HepG2 (cell line): ENCODE measurements around the gene RPS6KA2. TPM values are rescaled to one million over a fixed set of nuclear protein-coding genes. Genes with fewer than 3 reads are reported as not detected.

Experiments used
- ATAC-seq: fragments of 200-7000 bp; cut with Tn5 transposase; 3 replicates; pipeline ENCODE4 v1.9.1; 2020; ENCODE audit warnings: mild to moderate bottlenecking, moderate library complexity
- BruUV-seq: library from RNA; stranded (reverse); fragments of 400-500 nt; replicated peaks from 2 replicates; lab custom pipeline; 2021; lab: Mats Ljungman, UMichigan
- CTCF ChIA-PET: fragments of 300-600 bp; formaldehyde crosslinking; extraction: SDS; loops from one replicate; lab custom pipeline; 2021; ENCODE audit warnings: low total read pairs, inconsistent platforms, low intra/inter-chr PET ratio; lab: Yijun Ruan, JAX
- POLR2A ChIA-PET: fragments of 350-600 bp; sonication (Branson Sonifier 250); formaldehyde crosslinking; loops from one replicate; lab custom pipeline; 2020; ENCODE audit warnings: antibody characterized with exemption, inconsistent platforms; lab: Yijun Ruan, JAX
- DNase-seq: peaks from one replicate; pipeline ENCODE4 v3.0.0-alpha.2; 2015; ENCODE audit warnings: low spot score
- FAIRE-seq: peaks from 3 replicates; lab custom pipeline; 2011; peaks lifted over from hg19 to GRCh38; lab: Jason Lieb, UNC
- H2AFZ ChIP-seq: one replicate; pipeline ENCODE4 v1.6.1; 2011; ENCODE audit warnings: low read length, inconsistent platforms
- H3K27ac ChIP-seq: fragments of 300-600 bp; 3 replicates; pipeline ENCODE4 v1.8.0; 2011; ENCODE audit warnings: mixed run types, mild to moderate bottlenecking, mixed read lengths, low read length, inconsistent platforms; ENCODE audit not compliant: insufficient read depth; ENCODE audit errors: extremely low read length
- H3K27me3 ChIP-seq, 2 experiments: fragments of 200-600 bp in 1 of 2; 2 replicates in 1 of 2; 3 replicates in 1 of 2; pipeline versions ENCODE4 v1.6.0 to v1.8.0; 2011; ENCODE audit warnings: low read length in 2 of 2, mild to moderate bottlenecking in 2 of 2, moderate library complexity in 2 of 2, inconsistent platforms in 1 of 2; ENCODE audit not compliant: insufficient read depth in 2 of 2, control insufficient read depth in 1 of 2
- H3K36me3 ChIP-seq, 2 experiments: fragments of 200-600 bp in 1 of 2; replicated peaks in 1 of 2; 2 replicates in 1 of 2; 3 replicates in 1 of 2; pipeline versions ENCODE4 v1.5.1 to v1.8.0; 2011; ENCODE audit warnings: low read length in 2 of 2, inconsistent platforms in 1 of 2; ENCODE audit not compliant: insufficient read depth in 2 of 2, control insufficient read depth in 1 of 2
- H3K4me1 ChIP-seq: 2 replicates; pipeline ENCODE4 v1.5.1; 2012; ENCODE audit warnings: low read length, inconsistent platforms; ENCODE audit not compliant: insufficient read depth
- H3K4me2 ChIP-seq: 2 replicates; pipeline ENCODE4 v1.6.0; 2011; ENCODE audit warnings: low read depth, low read length, inconsistent platforms
- H3K4me3 ChIP-seq, 3 experiments: fragments of 200-600 bp in 1 of 3; sonication (generic), shearing (Covaris generic) in 1 of 3; replicated peaks in 1 of 3; 2 replicates each; pipeline ENCODE4 v1.5.1; 2011 to 2016; ENCODE audit warnings: low read length in 3 of 3, inconsistent platforms in 2 of 3, low read depth in 2 of 3, mild to moderate bottlenecking in 2 of 3, control low read depth in 1 of 3, mixed read lengths in 1 of 3; ENCODE audit not compliant: insufficient read depth in 1 of 3
- H3K79me2 ChIP-seq: one replicate; pipeline ENCODE4 v1.6.1; 2011; ENCODE audit warnings: low read length, inconsistent platforms; ENCODE audit not compliant: insufficient read depth
- H3K9ac ChIP-seq: 2 replicates; pipeline ENCODE4 v1.6.0; 2011; ENCODE audit warnings: mild to moderate bottlenecking, low read depth, low read length, inconsistent platforms; ENCODE audit not compliant: insufficient read depth
- H3K9me3 ChIP-seq: 2 replicates; pipeline ENCODE4 v1.5.1; 2012; ENCODE audit warnings: mild to moderate bottlenecking, low read length
- H4K20me1 ChIP-seq: 2 replicates; pipeline ENCODE4 v1.6.0; 2011; ENCODE audit warnings: inconsistent platforms, mild to moderate bottlenecking, low read length, moderate library complexity; ENCODE audit not compliant: insufficient read depth
- EP300 ChIP-seq, 3 experiments: sonication (generic) in 1 of 3; formaldehyde crosslinking in 1 of 3; IDR thresholded peaks; 2 replicates each; pipeline versions ENCODE4 v1.5.1 to v1.6.1; 2011 to 2020; ENCODE audit warnings: low read depth in 2 of 3, low read length in 2 of 3, borderline replicate concordance in 1 of 3, improper control_type of control experiment in 1 of 3, mild to moderate bottlenecking in 1 of 3, missing genetic modification reagents in 1 of 3, moderate library complexity in 1 of 3
- HMGA1 ChIP-seq: sonication (generic); formaldehyde crosslinking; conservative IDR thresholded peaks from 2 replicates; pipeline ENCODE4 v1.4.0; 2020; ENCODE audit warnings: missing genetic modification reagents
- NFIC ChIP-seq: IDR thresholded peaks from 2 replicates; pipeline ENCODE4 v1.6.1; 2012; ENCODE audit warnings: mild to moderate bottlenecking, low read length, inconsistent platforms
- RBM22 ChIP-seq: fragments of 200-400 bp; formaldehyde crosslinking; optimal IDR thresholded peaks from 2 replicates; pipeline ENCODE3; 2017; ENCODE audit warnings: mild to moderate bottlenecking, low read length, moderate library complexity
- RORA ChIP-seq: sonication (generic); formaldehyde crosslinking; IDR thresholded peaks from 2 replicates; pipeline ENCODE4 v1.5.0; 2020; ENCODE audit warnings: mild to moderate bottlenecking, missing genetic modification reagents, moderate library complexity
- SKI ChIP-seq: fragments of 450-650 bp; IDR thresholded peaks from one replicate; pipeline ENCODE4 v1.6.1; 2018; ENCODE audit warnings: mild to moderate bottlenecking; ENCODE audit not compliant: partially characterized antibody
- SKIL ChIP-seq: sonication (generic); formaldehyde crosslinking; IDR thresholded peaks from 2 replicates; pipeline ENCODE4 v1.8.0; 2022; ENCODE audit warnings: missing genetic modification reagents, mild to moderate bottlenecking, moderate library complexity, borderline replicate concordance
- TBL1XR1 ChIP-seq: fragments of 150-350 bp; IDR thresholded peaks from 2 replicates; pipeline ENCODE4 v1.6.1; 2014; ENCODE audit warnings: borderline replicate concordance, low read length; ENCODE audit not compliant: partially characterized antibody
- XRCC5 ChIP-seq: fragments of 200-400 bp; formaldehyde crosslinking; optimal IDR thresholded peaks from 2 replicates; pipeline ENCODE3; 2017; ENCODE audit warnings: mild to moderate bottlenecking, low read length
- ZNF234 ChIP-seq: sonication (generic); formaldehyde crosslinking; conservative IDR thresholded peaks from 2 replicates; pipeline ENCODE4 v1.5.1; 2020; ENCODE audit warnings: mild to moderate bottlenecking, missing genetic modification reagents
- WGBS: methylation state at CpG from one replicate; pipeline ENCODE4 v1.1.6; 2017; ENCODE audit warnings: low lambda C conversion rate; 5-methylcytosine and 5-hydroxymethylcytosine counted together
- in situ Hi-C: cut with HindIII; loops from 2 replicates; pipeline ENCODE4 v1.10.0; 2017; ENCODE audit warnings: low pct_unique_long_range_greater_than_20kb; ENCODE audit not compliant: extremely low pct_ligation_motif_present
- intact Hi-C: fragments of 100-400 bp; cut with micrococcal nuclease; formaldehyde crosslinking; loops from one replicate; pipeline ENCODE4 v1.10.0; 2022; ENCODE audit not compliant: unreplicated experiment
- polyA plus RNA-seq, 8 experiments: library from polyadenylated mRNA; depleted of rRNA in 3 of 8; stranded (reverse) in 7 of 8; unstranded in 1 of 8; fragments of >200 nt; fragmentation: Illumina TruSeq in 4 of 8; extraction: Trizol in 4 of 8; gene quantifications; 2 replicates each; pipeline versions ENCODE4 v1.2.1 to v1.2.3, GENCODE V29; 2011 to 2016; ENCODE audit warnings: low read depth in 4 of 8, missing spikeins in 1 of 8, mixed read lengths in 1 of 8; ENCODE audit not compliant: insufficient read depth in 1 of 8
- total RNA-seq, 5 experiments: library from RNA; depleted of rRNA; stranded (reverse); fragments of >200 nt; fragmentation: Illumina TruSeq; extraction: Trizol; gene quantifications; 2 replicates each; pipeline ENCODE4 v1.2.3, GENCODE V29; 2016; ENCODE audit warnings: low read depth in 1 of 5

Gene RPS6KA2
- total and polyA plus RNA-seq, 2 of the 13 experiments (the other 11 are each of a cell fraction or from before 2014, with no cell fraction given): 0.22 to 0.38 TPM

DNA sequence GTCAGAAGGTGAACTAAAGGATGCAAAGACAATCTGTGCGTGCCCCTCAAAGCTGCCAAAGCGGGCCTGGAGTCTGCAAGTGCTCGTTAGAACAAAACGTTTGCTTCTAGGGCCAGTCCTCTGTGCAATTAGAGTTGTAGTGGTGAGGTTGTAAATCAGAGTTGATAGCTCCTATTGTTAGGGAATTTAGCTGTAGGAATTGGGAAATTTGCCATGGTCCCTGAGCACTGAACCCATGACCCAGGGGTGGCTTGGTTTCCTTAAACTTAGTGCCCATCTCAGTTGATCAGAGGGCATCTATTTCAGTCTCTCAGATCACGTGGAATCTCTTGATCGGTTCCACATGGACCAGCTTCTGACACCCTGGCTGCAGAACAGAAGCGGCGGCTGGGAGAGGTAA lies 18.8 kb upstream of the RPS6KA2 start:
- H4K20me1 ChIP-seq: no peaks in the 10 kb centered on the region
- TF ChIP-seq HMGA1 (no peak), RBM22 (no peak), NFIC (no peak), RORA (CRISPR knock-in tag) (no peak), ZNF234 (CRISPR knock-in tag) (no peak), TBL1XR1 (no peak), SKI (no peak), XRCC5 (no peak)
- DNase-seq (no peak), FAIRE-seq (no peak), ATAC-seq (no peak)
- H3K9me3 ChIP-seq: no peaks in the 10 kb centered on the region
- intact Hi-C loops (no loop called here), in situ Hi-C loops (no loop called here)
- ChIA-PET POLR2A (no interaction called here), CTCF (no interaction called here)
- no peaks in the 10 kb centered on the region for H3K4me1 ChIP-seq
- H3K27ac ChIP-seq: no peak overlapping the region
- H3K79me2 ChIP-seq: no peaks in the 10 kb centered on the region
- H3K27me3 ChIP-seq: peaks cover 0 to 34% of the 10 kb centered on the region in 2 experiments; a peak in 4 of 5 replicates
- BruUV-seq: no TSS peak
- H2AFZ ChIP-seq: no peak overlapping the region
- H3K4me2 ChIP-seq: no peak overlapping the region
- H3K4me3 ChIP-seq: no peak overlapping the region
- H3K36me3 ChIP-seq: no peaks in the 10 kb centered on the region
- no peak overlapping the region for H3K9ac ChIP-seq
- WGBS: 32% methylated on average over 8 of the region's 8 CpGs

- H3K9ac ChIP-seq: no peak overlapping the region
- in situ Hi-C loops (no loop called here), intact Hi-C loops (no loop called here)
- H2AFZ ChIP-seq: no peak overlapping the region
- CTCF ChIA-PET: no interaction called here
- H3K4me1 ChIP-seq: no peaks in the 10 kb centered on the region
- no peak for FAIRE-seq
- H3K4me2 ChIP-seq: no peak overlapping the region
- H3K79me2 ChIP-seq: no peaks in the 10 kb centered on the region
- H3K27me3 ChIP-seq: peaks cover 0 to 34% of the 10 kb centered on the region in 2 experiments; a peak in 4 of 5 replicates
- no peak overlapping the region for H3K27ac ChIP-seq
- no peak for TF ChIP-seq EP300 (IDR thresholded peaks at IDR 0.05; ENCODE audit: low read depth in 2 of 2, low read length in 2 of 2)
- no peak for TF ChIP-seq EP300 (CRISPR knock-in tag; IDR thresholded peaks at IDR 0.05; ENCODE audit: borderline replicate concordance)
- no peak for TF ChIP-seq SKIL
- no peak overlapping the region for H3K4me3 ChIP-seq
- no peaks in the 10 kb centered on the region for H4K20me1 ChIP-seq
- no peaks in the 10 kb centered on the region for H3K36me3 ChIP-seq
- POLR2A ChIA-PET: no interaction called here
- no peak for ATAC-seq
- BruUV-seq: no TSS peak
- DNase-seq: no peak
- 0% methylated on average over 1 of the region's 1 CpG for WGBS
- no peaks in the 10 kb centered on the region for H3K9me3 ChIP-seq
Observed at GRCh38 chr6:166644681-166645080, 17.6 kb upstream of the RPS6KA2 start.
